Measurements from ENCODE around the gene CHKB. TPM values are rescaled to one million over a fixed set of nuclear protein-coding genes. Genes with fewer than 3 reads are reported as not detected.

CHKB gene
- total RNA-seq, 1 experiment from 2014 or later, result 55.1 TPM

GRCh38 chr22:50556703-50557102 lies 25.9 kb downstream of the CHKB start:
- ChIA-PET POLR2A (interaction anchor here (0.7 to 1.8 kb wide), 2 partner anchors 11 to 260 kb away, joined by 3 to 7 read pairs; partner anchors contain the start of gene KLHDC7B), CTCF (no interaction called here), RAD21 (ENCODE audit: low non-redundant PET in 1 of 2, low total read pairs in 2 of 2, uncharacterized antibody in 2 of 2, unreplicated experiment in 2 of 2) (no interaction called here)
- Histone ChIP-seq H4K20me1 (ENCODE audit: insufficient read depth) (no peaks in the 10 kb centered on the region), H2AFZ (ENCODE audit: low read depth, low read length, poor library complexity, severe bottlenecking) (no peak overlapping the region), H3K27ac (ENCODE audit: low read depth, low read length) (no peak overlapping the region), H3K4me1 (ENCODE audit: control insufficient read depth in 1 of 2, insufficient read depth in 2 of 2, low read length in 2 of 2) (no peaks in the 10 kb centered on the region; a peak in 1 of 4 replicates), H3K27me3 (ENCODE audit: insufficient read depth, low read length) (no peaks in the 10 kb centered on the region), H3K4me3 (replicated peaks in 1 of 2; ENCODE audit: low read depth in 1 of 2, low read length in 2 of 2) (no peak overlapping the region), H3K79me2 (ENCODE audit: insufficient read depth, low read length) (no peaks in the 10 kb centered on the region), H3K9me3 (ENCODE audit: control insufficient read depth in 1 of 2, insufficient read depth in 1 of 2, low read depth in 1 of 2, low read length in 2 of 2) (no peaks in the 10 kb centered on the region), H3K9ac (ENCODE audit: low read length) (no peak overlapping the region), H3K4me2 (ENCODE audit: low read length) (no peak overlapping the region), H3K9me2 (ENCODE audit: insufficient read depth) (no peaks in the 10 kb centered on the region), H3K36me3 (ENCODE audit: control insufficient read depth in 1 of 2, insufficient read depth in 2 of 2, low read length in 2 of 2) (no peaks in the 10 kb centered on the region)
- TF ChIP-seq SRF (IDR thresholded peaks at IDR 0.05; ENCODE audit: low read depth), result no peak
- TF ChIP-seq REST (IDR thresholded peaks at IDR 0.05; ENCODE audit: low read depth), result no peak
- no peak for TF ChIP-seq POLR2A (IDR thresholded peaks at IDR 0.05; ENCODE audit: borderline replicate concordance, extremely low read depth, insufficient read depth, insufficient read length)
- TF ChIP-seq EZH2 (IDR thresholded peaks at IDR 0.05), result no peak
- TF ChIP-seq MAX (IDR thresholded peaks at IDR 0.05), result no peak
- TF ChIP-seq RAD21 (IDR thresholded peaks at IDR 0.05; ENCODE audit: low read depth), result no peak
- TF ChIP-seq POLR2AphosphoS5 (IDR thresholded peaks at IDR 0.05; ENCODE audit: low read depth, low read length), result no peak
- no peak for TF ChIP-seq SIN3A (IDR thresholded peaks at IDR 0.05; ENCODE audit: low read depth)
- TF ChIP-seq, protein P1, sequence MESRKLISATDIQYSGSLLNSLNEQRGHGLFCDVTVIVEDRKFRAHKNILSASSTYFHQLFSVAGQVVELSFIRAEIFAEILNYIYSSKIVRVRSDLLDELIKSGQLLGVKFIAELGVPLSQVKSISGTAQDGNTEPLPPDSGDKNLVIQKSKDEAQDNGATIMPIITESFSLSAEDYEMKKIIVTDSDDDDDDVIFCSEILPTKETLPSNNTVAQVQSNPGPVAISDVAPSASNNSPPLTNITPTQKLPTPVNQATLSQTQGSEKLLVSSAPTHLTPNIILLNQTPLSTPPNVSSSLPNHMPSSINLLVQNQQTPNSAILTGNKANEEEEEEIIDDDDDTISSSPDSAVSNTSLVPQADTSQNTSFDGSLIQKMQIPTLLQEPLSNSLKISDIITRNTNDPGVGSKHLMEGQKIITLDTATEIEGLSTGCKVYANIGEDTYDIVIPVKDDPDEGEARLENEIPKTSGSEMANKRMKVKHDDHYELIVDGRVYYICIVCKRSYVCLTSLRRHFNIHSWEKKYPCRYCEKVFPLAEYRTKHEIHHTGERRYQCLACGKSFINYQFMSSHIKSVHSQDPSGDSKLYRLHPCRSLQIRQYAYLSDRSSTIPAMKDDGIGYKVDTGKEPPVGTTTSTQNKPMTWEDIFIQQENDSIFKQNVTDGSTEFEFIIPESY (IDR thresholded peaks at IDR 0.05; ENCODE audit: extremely low read depth, insufficient replicate concordance, low read length), result no peak
- no peak for TF ChIP-seq EZH2phosphoT487 (IDR thresholded peaks at IDR 0.05; ENCODE audit: borderline replicate concordance)
- TF ChIP-seq, protein P2, sequence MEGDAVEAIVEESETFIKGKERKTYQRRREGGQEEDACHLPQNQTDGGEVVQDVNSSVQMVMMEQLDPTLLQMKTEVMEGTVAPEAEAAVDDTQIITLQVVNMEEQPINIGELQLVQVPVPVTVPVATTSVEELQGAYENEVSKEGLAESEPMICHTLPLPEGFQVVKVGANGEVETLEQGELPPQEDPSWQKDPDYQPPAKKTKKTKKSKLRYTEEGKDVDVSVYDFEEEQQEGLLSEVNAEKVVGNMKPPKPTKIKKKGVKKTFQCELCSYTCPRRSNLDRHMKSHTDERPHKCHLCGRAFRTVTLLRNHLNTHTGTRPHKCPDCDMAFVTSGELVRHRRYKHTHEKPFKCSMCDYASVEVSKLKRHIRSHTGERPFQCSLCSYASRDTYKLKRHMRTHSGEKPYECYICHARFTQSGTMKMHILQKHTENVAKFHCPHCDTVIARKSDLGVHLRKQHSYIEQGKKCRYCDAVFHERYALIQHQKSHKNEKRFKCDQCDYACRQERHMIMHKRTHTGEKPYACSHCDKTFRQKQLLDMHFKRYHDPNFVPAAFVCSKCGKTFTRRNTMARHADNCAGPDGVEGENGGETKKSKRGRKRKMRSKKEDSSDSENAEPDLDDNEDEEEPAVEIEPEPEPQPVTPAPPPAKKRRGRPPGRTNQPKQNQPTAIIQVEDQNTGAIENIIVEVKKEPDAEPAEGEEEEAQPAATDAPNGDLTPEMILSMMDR (IDR thresholded peaks at IDR 0.05 in 2 of 3, conservative IDR thresholded peaks at IDR 0.05 in 1 of 3; ENCODE audit: borderline replicate concordance in 1 of 3, insufficient read depth in 1 of 3, low read depth in 2 of 3, low read length in 2 of 3), result no peak
- TF ChIP-seq TCF7L2 (IDR thresholded peaks at IDR 0.05; ENCODE audit: borderline replicate concordance, extremely low read depth, insufficient read depth, insufficient read length), result no peak
- TF ChIP-seq JUND (IDR thresholded peaks at IDR 0.05), result no peak
- no peak for TF ChIP-seq ELF1 (IDR thresholded peaks at IDR 0.05; ENCODE audit: borderline replicate concordance, low read depth)
- no peak for TF ChIP-seq ZFX (IDR thresholded peaks at IDR 0.05)
- TF ChIP-seq CBX3 (IDR thresholded peaks at IDR 0.05; ENCODE audit: low read depth), result no peak
- TF ChIP-seq CEBPB (IDR thresholded peaks at IDR 0.05; ENCODE audit: low read depth), result no peak
- TF ChIP-seq SP1 (IDR thresholded peaks at IDR 0.05; ENCODE audit: low read depth), result no peak
- DNase-seq (ENCODE audit: low read depth, low spot score) (no peak), ATAC-seq (no peak)
- no TSS peak for BruUV-seq (replicated peaks)
- intact Hi-C loops (cut with micrococcal nuclease), result no loop called here
